ENCODE results near the gene ARL5A.

ARL5A gene

DNA sequence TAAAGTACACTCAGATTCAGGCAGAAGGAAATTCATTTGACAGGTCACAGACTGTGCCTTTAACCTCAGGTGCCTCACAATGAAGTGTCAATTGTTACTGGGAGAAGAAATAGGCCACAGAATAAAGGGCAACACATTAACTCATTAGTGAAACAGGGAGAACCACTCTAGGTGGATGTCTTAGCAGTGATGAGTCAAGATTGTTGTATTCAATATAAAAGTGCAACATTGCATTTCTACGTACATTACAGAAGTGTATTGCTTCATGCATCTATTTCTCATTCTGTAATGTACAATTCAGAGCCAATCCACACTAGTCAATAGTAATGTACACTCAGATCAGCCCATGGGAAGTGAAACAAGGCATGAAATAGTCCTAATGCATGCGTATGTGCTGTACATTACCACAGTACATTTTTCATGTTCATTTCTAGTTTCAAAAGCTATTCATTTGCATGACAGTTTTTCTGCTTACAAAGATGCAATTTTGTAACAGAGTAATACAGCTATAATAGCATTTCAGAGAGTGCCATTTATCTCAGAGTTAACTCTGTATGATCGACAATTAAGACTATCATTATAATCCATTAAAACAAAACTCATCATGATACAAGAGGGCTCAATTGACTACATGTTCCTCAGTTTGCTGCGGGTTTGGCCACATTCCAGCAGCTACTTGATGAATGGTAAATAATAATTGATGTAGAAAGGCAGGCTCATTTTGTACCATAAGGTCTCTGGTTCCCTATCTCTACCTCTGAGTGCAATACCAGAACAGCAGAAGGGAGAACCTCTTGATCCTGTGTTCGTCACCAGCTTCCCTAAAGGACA lies 12.2 kb upstream of the ARL5A start:
- DNase-seq = no peak

DNA sequence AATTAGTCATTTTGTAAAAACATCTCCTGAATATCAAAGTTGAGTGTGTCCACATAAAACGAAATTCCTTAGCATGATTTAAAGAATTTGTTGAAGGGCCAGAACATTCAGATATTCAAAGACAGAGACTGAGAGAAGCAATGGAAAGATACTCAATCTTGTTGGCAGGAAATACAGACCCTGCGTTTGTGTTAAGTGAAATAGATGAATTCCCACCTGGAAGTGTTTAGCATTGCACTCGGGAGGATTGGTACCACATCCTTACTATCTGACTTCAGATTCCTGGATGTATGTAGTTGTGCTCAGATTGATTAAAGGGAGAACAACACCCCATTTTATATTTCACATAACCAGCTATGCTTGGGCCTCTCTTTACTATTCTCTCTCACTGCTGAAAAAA lies 9.7 kb upstream of the ARL5A start:
- no peak for DNase-seq

DNA sequence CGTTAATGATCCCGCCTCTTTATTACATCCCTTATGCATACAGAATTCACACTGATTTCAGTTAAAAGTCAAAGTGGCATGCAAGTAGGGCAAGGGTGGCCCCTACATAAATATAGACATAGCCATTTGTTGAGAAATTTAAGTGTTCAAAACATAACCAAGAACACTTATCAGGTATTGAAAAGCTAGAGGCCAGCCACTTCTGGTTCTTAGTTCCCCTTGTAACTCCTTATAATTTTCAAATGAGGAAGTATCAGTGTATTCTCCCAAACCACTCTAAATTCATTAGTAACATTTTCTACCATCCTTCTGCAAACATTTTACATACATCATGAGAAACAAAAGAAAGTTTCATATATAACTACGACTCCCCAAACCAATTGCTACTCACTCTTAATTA lies 5.8 kb upstream of the ARL5A start:
- DNase-seq = no peak

DNA sequence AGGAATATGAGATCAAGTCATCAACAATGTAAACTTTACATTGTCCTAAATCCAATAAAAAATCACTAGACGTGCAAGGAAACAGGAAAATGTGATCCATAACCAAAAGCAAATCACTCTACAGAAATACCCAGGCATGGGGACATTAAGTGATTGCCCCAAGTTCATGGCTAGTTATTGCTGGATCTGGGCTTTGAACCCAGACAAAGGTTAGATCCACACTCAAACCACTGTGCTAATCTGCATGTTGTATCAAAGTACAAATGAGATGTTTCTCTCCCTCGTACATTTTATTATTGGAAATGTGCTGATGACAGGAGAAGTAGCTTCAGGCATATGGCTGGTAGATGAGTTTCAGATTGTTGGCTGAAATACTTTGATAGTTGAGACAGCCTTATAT lies 2.7 kb upstream of the ARL5A start:
- DNase-seq = no peak

DNA sequence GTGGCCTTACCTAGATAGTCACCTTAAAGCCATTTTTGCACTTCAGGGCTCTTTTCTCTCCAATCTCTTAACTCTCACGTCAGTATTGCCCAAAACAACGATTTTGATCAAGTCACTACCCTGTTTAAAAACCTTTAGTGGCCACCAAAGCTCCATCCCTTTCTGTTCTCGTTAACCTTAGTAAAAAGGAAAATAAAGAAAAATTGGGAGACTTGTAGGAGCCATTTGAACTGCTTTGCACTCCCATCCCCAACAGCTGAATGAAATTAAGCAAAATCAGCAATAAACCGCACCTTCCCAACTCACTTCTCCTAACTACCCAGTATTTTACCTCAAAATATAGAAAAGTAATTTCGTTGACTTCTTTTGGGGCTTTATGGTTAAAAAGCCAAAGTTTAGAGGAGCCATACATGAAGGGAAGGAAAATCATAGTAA lies 686 bp upstream of the ARL5A start:
- no peak for DNase-seq

DNA sequence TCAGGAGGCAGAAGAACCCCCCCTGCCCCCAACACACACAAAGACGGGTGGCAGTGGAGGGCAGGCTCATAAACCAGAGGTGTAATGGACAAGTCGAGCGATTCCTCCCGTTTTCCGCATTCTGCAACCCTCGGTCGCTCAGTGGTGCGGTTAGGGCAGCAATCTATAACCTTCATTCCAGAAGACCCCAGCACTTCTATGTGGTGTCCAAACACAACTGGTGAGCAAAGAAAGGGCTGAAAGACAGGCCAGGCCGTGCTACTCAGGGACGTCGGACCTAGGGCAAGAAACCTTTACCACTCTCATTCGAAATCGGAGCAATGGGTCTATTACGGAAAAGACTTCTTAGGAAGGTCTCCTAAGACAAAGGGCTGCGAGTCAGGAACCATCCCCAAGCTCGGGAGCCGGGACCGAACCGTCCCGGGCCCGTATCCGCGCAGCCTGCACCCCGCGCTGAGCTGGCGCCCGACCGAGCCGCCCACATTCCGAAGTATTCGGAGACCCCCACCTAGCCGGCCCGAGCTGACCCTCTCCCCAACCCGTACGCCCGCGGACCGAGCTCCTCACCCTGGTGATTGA lies 568 bp downstream of the ARL5A start:
- peak; percentile 26 to 34 for DNase-seq

DNA sequence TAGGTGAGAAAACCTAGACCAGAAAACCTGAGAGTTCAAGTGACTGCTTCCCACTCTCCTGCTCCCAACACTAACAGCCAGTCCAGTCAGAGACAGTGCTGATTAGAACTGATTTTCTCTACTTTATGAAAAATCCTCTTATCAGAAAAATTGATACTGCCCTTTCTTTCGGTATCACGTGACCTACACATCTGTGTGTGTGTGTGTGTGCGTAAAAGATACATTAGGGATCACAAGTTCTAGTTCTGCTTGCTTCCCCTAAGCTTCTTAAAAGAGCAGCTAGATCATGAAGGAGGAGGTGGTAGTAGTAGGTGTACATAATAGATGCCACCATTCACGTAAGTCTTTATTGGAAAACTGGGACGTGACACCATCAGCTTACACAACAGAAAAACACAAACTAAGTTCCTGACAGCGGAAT lies 1.5 kb downstream of the ARL5A start:
- DNase-seq = no peak

DNA sequence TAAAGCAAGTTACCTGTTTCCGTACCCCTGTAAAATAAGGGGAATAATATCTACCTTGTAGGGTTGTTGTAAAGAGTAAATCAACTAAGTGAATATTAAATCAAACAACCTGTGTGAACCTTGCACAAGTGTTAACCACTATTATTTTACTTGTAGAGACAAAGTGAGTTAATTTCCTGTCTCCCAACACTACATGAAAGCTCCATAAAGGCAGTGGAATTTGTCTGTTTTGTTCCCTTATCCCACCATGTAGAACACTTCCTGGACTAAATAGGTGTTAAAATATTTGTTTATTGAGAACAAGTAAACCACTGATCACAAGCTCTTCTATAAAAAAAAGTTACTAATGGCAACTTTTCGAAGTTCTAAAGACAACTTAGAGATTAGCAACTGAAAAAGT lies 3.3 kb downstream of the ARL5A start:
- DNase-seq = no peak

DNA sequence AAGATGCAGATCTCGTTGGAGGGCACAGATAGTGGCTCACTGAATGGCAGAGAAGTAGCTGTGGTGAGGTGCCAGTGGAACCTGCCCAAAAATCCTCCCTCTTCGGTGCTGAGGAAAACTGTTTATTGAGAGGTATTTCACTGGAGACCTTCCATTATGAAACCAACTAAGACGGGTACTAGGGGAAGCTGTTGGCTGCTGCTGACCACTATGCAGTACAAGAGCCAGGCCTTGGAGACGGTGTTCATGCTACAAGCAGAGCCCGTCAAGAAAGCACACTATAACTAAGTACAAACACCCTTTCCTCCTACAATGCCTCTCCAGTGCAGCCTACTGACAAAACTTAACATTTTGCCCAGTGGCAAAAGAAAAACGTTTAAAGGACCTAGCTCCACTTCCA lies 4.6 kb downstream of the ARL5A start:
- DNase-seq = no peak

DNA sequence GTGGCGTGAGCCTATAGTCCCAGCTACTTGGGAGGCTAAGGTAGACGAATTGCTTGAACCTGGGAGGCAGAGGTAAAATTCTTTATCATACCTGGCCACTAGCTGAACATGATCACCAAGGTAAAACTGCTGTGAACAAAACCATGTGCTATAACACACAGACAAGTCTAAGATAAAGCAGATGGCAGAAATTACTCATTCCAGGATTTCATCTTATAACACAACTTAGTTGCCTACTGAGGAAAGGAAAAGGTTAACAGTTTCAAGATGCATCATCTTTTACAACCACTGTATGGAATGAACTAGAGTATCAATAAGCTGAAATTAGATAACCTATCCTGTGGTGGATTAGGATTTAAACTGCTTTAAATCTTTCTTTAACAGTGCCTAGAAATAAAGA lies 8.3 kb downstream of the ARL5A start:
- no peak for DNase-seq

DNA sequence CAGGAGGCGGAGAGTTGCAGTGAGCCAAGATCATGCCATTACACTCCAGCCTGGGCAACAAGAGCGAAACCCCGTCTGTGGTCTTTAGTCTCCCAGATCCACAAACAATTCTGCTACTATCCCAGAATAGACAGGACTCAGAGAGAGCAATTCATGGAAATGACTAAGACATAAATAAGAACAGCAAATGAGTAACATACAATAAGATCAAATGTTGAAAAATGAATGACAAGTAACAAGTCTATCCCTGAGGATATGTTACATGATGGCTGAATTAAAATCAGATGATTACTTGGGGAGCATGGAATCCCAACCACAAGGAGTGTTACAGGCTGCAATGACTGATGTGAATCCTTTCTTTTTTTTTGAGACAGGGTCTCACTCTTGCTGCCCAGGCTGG lies 10.3 kb downstream of the ARL5A start:
- DNase-seq = no peak

DNA sequence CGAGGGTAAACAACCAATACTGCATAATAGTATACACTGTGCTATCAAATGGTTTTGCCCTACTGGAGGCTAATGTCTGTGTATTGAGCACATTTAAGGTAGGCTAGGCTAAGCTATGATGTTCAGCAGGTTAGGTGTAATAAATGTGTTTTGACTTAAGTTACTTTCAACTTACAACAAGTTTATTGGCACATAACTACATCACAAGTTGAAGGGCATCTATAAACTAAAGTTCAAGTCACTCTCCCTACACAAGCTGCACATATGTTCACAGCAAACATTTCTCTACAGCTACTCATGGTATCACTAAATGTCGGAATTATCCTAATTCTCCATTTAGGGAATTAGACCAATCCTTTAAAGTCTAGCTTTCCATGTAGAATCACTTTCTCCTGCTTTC lies 11.4 kb downstream of the ARL5A start:
- DNase-seq = no peak

DNA sequence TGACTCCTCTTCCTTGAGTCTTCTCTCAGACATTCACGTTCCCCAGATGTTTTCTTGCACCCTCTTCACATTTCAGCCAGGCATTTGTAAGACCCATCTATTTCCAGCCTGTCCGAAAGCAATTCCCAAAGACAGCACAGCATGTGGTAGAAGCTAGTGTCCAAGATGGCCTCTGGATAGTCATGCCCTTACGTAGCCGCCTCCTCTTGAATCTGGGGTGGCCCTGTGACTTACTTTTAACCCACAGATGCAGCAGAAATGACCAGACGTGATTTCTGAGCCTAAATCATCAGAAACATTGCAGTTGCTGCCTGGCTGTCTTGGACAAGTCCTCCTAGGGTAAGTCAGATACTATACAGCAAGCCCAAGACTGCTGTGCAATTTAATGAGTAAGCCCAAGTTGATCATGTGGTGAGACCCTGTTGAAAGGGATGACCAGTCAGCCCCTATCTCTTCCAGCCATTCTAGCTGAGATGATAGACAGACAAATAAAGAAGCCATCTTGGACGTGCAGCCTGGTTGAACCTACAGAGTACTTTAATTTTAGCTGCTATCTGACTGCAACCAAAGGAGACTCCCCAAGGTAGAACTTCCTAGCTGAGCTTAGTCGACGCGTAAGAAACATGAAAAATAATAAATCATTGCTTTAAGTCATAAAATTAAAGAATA lies 12.3 kb downstream of the ARL5A start:
- DNase-seq = no peak

DNA sequence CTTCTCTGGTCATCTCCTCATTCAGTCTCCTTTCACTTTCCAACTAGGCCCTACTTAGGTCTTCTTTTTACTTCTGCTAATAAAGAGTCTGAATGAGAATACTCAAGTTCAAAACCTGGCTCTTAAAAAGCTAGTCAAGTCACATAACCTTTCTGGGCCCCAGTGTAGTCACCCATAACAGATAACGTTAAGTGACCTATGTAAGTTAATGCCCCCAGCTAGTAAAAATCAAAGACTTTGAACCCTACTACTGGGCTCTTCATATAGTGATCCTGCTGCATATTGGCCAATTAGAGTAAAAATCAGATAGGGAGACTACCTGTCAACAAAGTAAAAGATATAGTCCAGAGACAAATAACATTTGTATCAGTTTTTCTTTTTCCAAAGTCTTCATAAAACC lies 17.7 kb downstream of the ARL5A start:
- DNase-seq = no peak

DNA sequence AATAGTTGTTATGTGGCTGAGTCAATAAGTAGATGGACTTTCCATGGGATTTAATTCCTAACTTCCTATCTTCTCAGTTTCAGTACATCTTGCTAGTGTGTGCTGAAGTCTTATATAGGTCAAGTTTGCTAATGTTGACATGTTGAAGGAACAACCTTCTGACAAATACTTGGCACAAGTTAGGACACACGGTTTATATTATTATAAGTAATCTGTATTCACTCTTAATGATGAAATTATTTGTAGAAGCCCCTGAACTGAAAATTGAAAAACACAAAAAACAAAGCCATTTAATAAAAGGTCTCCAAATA lies 19.2 kb downstream of the ARL5A start:
- no peak for DNase-seq

DNA sequence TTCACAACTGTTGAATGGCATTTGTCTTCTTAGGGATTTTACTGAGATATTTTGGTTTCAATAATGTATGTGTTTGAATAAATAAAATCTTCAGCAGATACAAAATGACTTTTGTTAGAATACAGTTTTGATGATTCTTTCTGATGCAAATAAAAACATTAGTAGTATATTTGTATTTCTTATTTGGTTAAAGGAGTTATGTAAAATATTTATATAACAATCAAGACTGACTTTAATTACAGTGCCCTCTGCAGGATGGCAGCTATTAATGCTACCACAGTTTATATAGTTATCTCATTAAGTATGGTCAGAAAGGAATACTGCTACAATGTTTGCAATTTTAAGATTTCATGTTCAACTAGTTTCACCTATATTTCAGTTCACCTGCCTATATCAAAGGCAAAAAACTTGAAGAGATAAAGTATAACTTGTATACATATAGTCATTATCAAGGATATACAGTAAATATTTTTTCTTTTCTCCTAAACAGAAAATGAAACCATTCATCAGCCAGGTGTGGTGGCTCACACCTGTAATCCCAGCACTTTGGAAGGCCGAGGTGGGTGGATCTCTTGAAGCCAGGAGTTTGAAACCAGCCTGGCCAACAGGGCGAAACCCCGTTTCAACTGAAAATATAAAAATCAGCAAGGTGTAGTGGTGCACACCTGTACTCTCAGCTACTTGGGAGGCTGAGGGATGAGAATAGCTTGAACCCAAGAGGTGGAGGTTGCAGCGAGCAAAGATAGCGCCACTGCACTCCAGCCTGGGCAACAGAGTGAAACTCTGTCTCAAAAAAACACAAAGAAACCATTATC lies 19.8 kb downstream of the ARL5A start:
- DNase-seq = no peak

DNA sequence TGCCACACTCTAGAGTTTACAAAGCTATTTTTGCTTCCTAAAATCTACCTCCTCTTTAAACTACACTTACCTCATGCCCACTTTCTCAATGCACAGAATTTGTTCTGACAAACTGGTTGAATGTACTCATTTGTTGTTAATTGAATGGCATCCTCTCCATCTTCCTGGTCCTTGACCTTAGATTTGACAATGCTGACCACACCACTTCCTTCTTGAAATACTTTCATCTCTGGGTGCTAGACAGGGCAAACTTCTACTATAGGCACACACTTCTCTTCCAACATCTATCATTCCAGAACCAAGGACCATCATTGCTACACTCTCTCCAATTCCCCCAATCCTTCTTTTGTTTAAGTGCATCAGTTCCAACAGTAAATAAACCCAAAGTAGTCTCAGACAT lies 22.3 kb downstream of the ARL5A start:
- no peak for DNase-seq

DNA sequence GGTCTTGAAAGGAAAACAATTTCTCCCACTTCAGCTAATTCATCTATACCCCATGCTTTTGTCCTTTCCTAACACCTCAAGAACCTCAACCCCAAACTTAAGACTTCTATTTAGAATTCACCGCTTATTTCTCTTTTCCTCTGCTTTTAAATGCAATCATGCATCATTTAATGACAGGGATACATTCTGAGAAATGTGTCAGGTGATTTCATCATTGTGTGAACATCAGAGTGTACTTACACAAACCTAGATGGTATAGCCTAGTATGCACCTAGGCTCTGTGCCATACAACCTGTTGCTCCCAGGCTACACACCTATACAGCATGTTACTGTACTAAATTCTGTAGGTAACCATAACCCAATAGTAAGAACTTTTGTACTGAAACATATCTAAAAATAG lies 22.9 kb downstream of the ARL5A start:
- DNase-seq = no peak

DNA sequence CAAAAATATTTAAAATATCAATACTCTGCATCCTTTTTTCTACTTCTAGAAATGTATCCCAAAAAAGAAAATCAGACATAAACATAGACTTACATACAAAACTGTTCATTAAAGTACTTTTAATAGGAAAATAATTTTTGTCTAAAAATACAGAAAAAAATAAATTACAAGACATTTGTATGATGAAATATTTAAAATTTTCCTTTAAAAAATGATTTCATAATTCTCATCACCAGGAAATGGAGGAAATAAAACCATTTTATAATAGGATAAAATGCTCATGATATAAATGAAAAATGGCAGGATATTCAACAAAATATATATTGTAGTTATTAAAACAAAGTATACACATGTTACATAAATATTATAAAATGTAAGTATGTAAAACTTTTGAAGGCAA lies 24.4 kb downstream of the ARL5A start:
- no peak for DNase-seq

DNA sequence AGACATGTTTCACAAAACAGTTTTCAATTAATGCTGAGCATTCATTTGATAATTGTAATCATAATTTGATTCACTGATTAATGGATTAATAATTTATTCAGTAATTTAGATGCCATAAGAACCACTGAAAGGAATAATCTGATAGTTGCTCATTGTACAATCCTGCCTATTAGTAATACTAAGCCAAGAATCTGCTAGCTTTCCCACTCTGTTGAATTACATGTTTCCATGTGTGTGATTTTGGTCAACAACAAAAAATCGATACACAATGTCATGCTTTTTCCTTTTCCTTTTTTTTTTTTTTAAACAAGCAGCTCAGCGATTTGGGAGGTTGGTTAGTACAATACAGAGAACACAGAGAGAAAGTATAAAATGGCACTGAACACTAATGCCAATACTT lies 25.9 kb downstream of the ARL5A start:
- DNase-seq = no peak

DNA sequence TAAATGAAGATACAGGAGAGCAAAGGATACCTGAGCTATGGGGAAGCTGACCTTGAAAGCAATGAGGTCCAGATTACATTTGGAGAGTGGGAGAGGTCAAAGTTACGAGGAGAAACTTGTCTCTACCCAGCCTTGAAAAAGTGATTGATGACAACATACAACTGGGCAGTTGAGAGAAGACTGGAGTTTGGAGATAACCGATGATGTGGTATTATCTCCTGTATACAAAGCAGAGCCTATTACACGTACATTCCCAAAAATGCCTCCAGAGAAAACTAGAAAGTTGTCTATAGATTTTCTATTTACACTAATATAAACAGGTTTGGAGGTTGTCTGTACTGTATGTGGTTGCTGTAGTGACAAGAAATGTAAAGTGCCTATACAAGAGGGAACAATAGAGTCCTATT lies 28.3 kb downstream of the ARL5A start:
- DNase-seq = no peak

DNA sequence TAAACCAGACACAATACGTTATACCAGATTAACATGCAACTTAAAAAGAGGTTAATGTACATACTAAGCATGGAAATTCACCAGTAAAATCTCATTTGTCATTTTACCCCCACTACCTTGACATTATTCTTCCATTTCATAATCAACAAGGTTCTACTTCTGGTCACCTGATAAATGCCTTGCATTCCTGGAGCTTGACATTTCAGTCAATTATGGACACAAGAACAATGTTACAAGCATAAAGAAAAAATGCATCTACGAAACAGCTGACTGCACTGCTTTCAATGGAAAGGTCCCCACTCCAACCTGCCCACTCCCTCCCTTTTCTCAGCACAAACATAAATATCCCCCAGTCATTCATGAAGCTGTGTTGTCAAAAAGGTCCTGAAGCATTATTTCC lies 31.4 kb downstream of the ARL5A start:
- DNase-seq = no peak

DNA sequence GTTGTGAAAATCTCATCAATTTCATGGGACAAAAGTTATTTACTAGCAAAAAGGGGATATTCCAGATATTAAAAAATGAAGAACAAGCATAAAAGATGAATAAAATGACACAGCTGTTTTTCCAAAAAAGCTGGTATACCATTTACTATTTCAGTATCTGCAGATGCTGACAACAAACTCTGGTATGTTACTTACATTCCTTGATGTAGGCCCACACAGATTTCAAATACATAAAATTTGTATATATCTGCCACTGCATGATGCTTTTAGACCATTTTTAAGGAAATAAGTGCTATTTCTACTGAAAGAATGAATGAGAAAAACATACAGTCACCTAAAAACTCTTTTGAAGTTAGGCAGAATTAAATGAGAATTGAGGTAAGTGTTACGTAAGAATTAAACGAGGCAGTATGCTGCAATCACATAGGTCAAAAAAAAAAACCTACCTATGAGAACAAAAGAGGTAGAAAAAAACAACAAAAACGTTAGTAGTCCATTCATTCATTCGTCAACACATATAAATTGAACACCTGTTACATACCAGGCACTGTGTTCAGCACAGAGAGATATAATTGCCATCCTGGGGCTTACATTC lies 32.5 kb downstream of the ARL5A start:
- no peak for DNase-seq
